RCC 7860 (cell line): ENCODE measurements around the gene REX1BD.
"Not testable (repeated sequence)": the region's sequence is repeated elsewhere in the genome, so short reads cannot be mapped to it uniquely, and the experiment has no call there.

ENCODE experiments used
- DNase-seq: peaks from one replicate; pipeline ENCODE4 v3.0.0-alpha.2; 2015; ENCODE audit warnings: low spot score
- FAIRE-seq: peaks from 2 replicates; lab custom pipeline; 2012; peaks lifted over from hg19 to GRCh38; lab: Jason Lieb, UNC

Gene REX1BD

GRCh38 chr19:18588611-18589379 is at the start of gene REX1BD:
Gene REX1BD, plus strand, starts transcription at chr19:18588798. Its CDS starts 4 bp downstream, at chr19:18588802.
- FAIRE-seq (no peak), DNase-seq (peak; percentile 60)

DNA sequence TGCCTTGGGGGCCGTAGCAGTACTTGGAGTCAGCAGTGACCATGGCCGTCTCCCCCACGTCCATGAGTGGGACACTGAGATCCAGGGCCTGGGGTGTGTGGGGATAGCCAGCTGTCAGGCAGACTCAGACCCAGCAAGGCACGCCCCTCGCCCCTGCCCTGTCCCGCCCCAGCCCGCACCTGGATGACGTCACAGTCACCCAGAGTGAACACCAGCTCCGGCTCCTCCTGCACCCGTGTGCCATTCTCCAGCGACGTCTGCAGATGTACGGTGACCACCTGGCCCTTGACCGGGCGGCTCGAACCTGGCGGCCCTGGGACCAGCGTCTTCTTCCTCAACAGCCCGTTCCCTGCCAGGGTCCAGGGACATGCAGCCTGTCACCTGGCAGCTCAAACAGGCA is 49.2 kb upstream of the REX1BD start:
- no peak for DNase-seq
- no peak for FAIRE-seq

DNA sequence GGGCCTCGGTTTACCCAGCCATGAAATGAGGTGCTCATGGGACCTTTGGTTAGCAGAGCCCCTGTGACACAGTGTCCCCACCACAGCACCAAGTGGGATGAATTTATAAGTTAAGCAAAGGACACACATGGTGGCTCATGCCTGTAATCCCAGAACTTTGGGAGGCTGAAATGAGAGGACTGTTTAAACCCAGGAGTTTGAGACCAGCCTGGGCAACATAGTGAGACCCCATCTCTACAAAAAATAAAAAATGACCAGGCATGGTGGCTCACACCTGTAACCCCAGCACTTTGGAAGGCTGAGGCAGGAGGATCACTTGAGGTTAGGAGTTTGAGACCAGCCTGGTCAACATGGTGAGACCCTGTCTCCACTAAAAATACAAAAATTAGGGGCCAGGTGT is 48.4 kb upstream of the REX1BD start:
- not testable (repeated sequence) for DNase-seq, FAIRE-seq

- DNase-seq (no peak), FAIRE-seq (no peak)
These were observed 47.2 kb upstream of the REX1BD start for GRCh38 chr19:18541258-18541991.

DNA sequence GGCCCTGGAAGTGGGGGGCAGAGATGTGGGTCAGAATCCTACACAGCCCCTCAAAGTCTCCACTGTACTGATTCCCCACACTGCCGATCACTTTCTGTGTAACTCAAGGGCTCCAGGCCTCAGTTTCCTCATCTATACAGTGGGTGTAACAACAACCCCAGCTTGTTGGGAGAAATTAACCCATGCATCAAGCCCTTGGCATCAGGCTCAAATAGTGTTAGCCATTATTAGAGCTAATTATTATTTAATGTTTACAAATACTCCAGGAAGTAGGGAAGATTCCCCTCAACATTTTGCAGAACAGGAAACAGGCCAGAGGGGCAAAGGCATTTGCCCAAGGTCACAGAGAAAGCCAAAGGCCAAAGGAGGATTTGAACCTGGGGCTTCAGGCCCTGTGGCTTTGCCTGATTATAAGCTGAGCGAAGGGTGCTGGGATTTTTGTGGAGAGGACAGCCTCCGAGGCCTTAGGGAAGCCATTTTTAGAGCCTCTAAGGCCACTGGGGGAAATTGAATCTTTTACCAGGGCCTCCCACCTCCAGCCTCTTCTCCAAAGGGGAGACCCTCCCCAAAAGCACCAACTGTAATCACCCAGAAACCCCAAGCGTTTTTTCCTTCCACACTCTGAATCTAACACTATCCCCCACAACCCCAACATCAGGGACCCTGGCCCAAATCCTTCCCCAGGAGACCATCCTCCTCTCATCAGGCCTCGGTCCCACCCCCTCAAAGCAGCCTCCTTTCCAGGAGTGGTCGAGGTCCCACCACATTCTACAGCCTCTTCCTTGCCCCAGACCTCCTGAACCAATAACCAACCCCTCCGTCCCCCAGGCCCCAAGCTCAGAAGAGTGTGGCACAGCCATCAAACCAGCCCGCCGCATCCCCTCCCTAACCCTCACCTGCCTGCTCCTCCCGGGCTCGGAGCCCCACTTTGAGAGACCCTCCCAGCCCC is 46.3 kb upstream of the REX1BD start:
- no peak for DNase-seq
- FAIRE-seq: no peak

DNA sequence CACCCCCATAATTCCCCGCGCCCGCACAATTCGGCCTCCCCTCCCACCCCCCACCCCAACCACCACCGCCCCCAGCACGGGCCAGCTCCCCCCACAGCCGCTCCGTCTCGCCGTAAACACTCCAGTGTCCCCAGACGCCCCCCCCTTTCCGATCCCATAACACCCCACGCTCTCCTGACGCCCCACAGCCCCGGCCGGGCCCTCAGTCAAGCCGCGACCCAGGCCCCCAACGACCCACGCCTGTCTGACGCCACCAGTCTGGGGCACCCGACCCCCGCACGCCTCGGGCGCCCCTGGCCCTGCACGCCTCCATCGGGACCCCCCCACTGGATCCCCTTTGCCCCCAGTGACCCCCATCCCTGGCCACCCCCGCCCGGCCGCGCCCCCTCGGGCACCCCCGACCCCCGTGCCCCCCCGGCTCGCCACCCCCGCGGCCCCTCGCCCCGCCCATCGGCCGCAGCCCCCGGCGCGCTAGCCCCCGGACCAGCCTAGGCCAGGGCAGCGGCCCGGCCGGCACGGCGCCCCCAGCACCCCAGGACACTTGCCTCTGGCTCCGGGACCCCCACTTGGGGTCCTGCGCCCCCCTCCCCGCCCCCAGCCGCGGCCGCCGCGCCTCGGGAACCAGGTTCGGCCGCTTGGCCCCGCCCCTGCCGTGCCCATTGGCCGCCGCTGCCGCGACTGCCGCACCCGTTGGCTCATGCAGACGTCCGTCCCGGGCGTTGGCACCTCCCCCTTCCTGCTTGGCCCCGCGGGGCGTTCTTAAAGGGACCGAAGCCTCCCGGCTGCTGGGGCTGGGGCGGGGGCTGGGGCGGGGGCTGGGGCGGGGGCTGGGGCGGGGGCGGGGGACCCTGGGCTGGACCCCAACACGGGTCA is 45.4 kb upstream of the REX1BD start, which contains the start of gene FKBP8:
Gene FKBP8, minus strand, starts transcription at position 633 of the 873 bp plus-strand sequence. CDS start 1,603 bp downstream, outside the sequence.
- no peak for FAIRE-seq
- DNase-seq: peak; percentile 54

DNA sequence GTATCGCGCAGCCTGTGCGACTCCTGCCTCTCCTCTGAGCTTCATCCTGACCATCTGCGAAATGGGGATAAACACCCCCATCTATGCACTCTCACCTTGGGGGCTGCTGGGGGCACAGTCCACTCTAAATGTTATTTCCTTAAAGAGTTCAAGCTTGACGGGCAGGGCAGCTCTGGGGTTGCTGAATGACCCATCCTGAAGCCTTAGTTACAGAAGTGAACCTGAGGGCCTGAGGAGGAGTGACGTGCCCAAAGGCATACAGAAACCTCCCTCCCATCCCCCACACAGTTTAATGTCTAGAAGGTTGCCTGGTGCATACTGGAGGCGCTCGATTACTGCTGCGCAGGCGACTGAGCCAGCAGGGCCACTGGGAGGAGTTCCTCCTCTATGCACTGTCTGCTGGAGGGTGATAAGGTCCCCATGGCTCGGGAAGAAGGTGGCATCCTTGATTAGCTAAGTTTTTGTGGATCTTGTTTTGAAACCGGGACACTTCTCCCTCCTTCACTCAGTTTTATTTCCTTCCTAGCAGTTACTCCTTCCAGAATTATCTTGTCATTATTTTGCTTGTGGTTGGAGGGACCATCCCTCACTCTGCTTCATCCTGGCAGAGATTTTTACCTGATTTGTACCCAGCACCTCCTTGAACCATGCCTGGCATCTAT is 44.7 kb upstream of the REX1BD start:
- DNase-seq (peak; percentile 51), FAIRE-seq (no peak)

DNA sequence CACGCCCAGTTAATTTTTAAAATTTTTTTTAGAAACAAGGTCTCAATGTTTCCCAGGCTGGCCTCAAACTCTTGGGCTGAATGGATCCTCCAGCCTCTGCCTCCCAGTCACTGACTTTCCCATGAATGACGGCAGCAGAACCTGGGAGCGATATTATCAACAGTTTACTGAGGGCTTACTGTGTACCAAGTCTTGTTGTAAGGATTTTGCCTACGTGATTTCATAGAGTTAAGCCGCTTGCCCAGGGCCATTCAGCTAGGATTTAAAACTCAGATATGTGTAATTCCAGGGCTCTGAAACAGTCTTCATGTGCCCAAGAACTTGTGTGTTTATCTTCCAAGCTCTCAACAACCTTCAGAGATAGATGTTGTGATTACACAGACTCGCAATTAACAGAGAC is 37.0 kb upstream of the REX1BD start:
- DNase-seq: no peak
- FAIRE-seq: no peak

- peak; percentile 94 for DNase-seq
- peak; percentile 81 for FAIRE-seq
These were observed 31.0 kb upstream of the REX1BD start, which contains the start of gene KXD1 for GRCh38 chr19:18557411-18558201. Gene KXD1, plus strand, starts transcription at chr19:18557870. Its CDS starts 4,187 bp downstream, at chr19:18562057.

DNA sequence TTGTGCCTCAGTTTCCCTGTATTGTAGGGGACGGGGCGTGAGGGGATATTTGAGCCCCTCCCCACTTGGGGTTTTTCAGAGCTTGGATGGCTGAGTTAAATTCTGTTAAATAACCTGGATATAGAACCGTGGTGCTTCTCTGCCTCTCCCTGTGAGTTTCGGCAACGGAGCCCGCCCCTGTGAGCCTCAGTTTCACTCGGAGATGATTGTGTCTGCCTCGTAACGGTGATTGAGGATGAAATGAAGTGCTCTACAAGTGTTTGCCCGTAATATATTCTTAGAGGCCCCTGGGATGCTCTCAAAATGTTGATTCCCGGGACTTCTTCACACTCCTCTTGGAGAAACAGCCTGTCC is 30.4 kb upstream of the REX1BD start:
- FAIRE-seq: no peak

GRCh38 chr19:18558604-18559003 is 30.0 kb upstream of the REX1BD start:
- DNase-seq: no peak
- no peak for FAIRE-seq

More for the DNA sequence above, 30.4 kb upstream of the REX1BD start:
- no peak for DNase-seq

DNA sequence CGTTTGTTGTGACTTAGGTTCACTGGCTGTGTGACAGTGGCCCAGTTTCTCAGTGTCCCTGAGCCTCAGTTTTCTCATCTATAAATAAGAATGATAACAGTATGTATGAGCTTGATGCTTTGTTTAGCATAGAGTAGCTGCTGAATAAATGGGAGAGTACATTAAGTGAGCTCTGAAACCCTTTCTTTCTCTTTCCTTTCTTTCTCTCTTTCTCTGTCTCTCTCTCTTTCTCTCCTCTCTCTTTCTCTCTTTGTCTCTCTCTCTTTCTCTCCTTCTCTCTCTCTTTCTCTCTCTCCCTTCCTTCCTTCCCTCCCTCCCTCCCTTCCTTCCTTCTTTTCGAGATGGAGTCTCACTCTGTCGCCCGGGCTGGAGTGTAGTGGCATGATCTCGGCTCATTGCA is 28.9 kb upstream of the REX1BD start:
- no peak for FAIRE-seq
- no peak for DNase-seq

DNA sequence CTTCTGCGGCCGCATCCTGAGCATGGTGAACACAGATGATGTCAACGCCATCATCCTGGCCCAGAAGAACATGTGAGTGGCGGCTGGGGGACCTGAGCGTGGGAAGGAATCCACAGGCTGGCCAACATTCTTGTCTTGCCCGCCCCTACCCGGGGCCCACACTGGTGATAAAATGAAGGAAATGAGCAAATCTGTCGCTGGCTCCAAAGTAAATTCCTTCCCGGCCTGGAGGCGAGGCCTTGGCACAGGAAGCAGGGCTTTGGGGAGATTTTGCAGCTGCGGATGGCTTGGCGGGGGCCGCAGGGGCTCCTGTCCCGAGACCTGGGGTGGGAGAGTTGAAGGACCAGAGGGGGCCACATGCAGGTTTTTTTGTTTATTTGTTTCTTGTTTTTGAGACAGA is 26.5 kb upstream of the REX1BD start:
- FAIRE-seq (no peak), DNase-seq (no peak)

- DNase-seq (no peak), FAIRE-seq (no peak)
These were observed 21.6 kb upstream of the REX1BD start for GRCh38 chr19:18566953-18567352.

GRCh38 chr19:18568367-18568766 is 20.2 kb upstream of the REX1BD start:
- FAIRE-seq: no peak

GRCh38 chr19:18571564-18572344 is 16.8 kb upstream of the REX1BD start, which contains the start of gene UBA52:
Gene UBA52, plus strand, starts transcription at chr19:18571857. Its CDS starts 1,444 bp downstream, at chr19:18573301.
- FAIRE-seq: peak; percentile 67
- DNase-seq: peak; percentile 84

More at GRCh38 chr19:18568367-18568766, 20.2 kb upstream of the REX1BD start:
- DNase-seq: no peak

GRCh38 chr19:18574691-18575291 is 13.8 kb upstream of the REX1BD start:
- FAIRE-seq (no peak), DNase-seq (no peak)
